Ramos (cell line): ENCODE results near the gene SPOCK1.

Source experiments
- in situ Hi-C: fragments of 300-500 bp; cut with MboI; formaldehyde crosslinking; loops from one replicate; pipeline ENCODE4 v1.14.3; 2022; ENCODE audit warnings: low sequenced_read_pairs; ENCODE audit not compliant: unreplicated experiment

The SPOCK1 gene

GRCh38 chr5:137070521-137070920 is 428.6 kb downstream of the SPOCK1 start:
- in situ Hi-C loops: no loop called here

- in situ Hi-C loops: no loop called here
Measured at GRCh38 chr5:137069358-137069757, 429.8 kb downstream of the SPOCK1 start.

GRCh38 chr5:137061382-137061781 is 437.7 kb downstream of the SPOCK1 start:
- in situ Hi-C loops: no loop called here

- in situ Hi-C loops: no loop called here
Measured at GRCh38 chr5:137058089-137058488, 441.0 kb downstream of the SPOCK1 start.

GRCh38 chr5:137056676-137057075 is 442.4 kb downstream of the SPOCK1 start:
- in situ Hi-C loops: no loop called here

GRCh38 chr5:137055271-137055872 is 443.8 kb downstream of the SPOCK1 start:
- in situ Hi-C loops: no loop called here

GRCh38 chr5:137054792-137055191 is 444.3 kb downstream of the SPOCK1 start:
- in situ Hi-C loops: no loop called here

- in situ Hi-C loops: no loop called here
Measured at GRCh38 chr5:137054335-137054734, 444.8 kb downstream of the SPOCK1 start.

- in situ Hi-C loops: no loop called here
Measured at GRCh38 chr5:137051161-137051560, 448.0 kb downstream of the SPOCK1 start.

GRCh38 chr5:137040641-137041340 is 458.3 kb downstream of the SPOCK1 start:
- in situ Hi-C loops: no loop called here

GRCh38 chr5:137040024-137040423 is 459.1 kb downstream of the SPOCK1 start:
- in situ Hi-C loops: no loop called here

GRCh38 chr5:137037848-137038247 is 461.3 kb downstream of the SPOCK1 start:
- in situ Hi-C loops: no loop called here

- in situ Hi-C loops: no loop called here
Measured at GRCh38 chr5:137036640-137037039, 462.5 kb downstream of the SPOCK1 start.

GRCh38 chr5:137035480-137035878 is 463.6 kb downstream of the SPOCK1 start:
- in situ Hi-C loops: no loop called here

GRCh38 chr5:137034764-137035479 is 464.2 kb downstream of the SPOCK1 start:
- in situ Hi-C loops: no loop called here

GRCh38 chr5:137034213-137034612 is 464.9 kb downstream of the SPOCK1 start:
- in situ Hi-C loops: no loop called here

- in situ Hi-C loops: no loop called here
Measured at GRCh38 chr5:137032929-137033328, 466.2 kb downstream of the SPOCK1 start.

GRCh38 chr5:137027758-137028157 is 471.4 kb downstream of the SPOCK1 start:
- in situ Hi-C loops: no loop called here

- in situ Hi-C loops: no loop called here
Measured at GRCh38 chr5:137026296-137026695, 472.8 kb downstream of the SPOCK1 start.

GRCh38 chr5:137024044-137024443 is 475.1 kb downstream of the SPOCK1 start:
- in situ Hi-C loops: no loop called here

GRCh38 chr5:137023371-137023770 is 475.8 kb downstream of the SPOCK1 start:
- in situ Hi-C loops: no loop called here
